GM18502 (cell line): Measurements from ENCODE around the gene TSACC.

Experiments
- ATAC-seq: cut with Tn5 transposase; IDR thresholded peaks from one replicate; pipeline ENCODE4 v1.9.1; 2021; ENCODE audit warnings: mild to moderate bottlenecking; ENCODE audit not compliant: unreplicated experiment, poor library complexity

TSACC gene

GRCh38 chr1:156390469-156391365 is 52.4 kb downstream of the TSACC start:
- no peak for ATAC-seq

DNA sequence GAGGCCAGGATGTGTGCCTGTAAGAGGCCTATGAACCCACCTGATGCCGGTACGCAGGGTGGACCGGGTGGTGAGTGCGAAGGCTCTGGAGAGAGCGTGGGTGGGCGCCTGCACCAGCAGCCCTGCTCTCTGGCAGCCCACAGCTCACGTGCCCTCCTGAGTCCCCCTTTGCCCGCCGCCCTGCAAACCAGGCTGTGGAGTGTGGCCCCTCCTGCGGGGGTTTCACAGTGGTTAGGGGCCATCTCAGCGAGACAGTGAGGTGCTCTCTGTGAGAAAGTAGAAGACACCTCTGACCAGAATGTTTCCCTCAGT is 53.0 kb downstream of the TSACC start:
- no peak for ATAC-seq

- no peak for ATAC-seq
Measured at GRCh38 chr1:156391701-156392100, 53.4 kb downstream of the TSACC start.

GRCh38 chr1:156392452-156392853 is 54.1 kb downstream of the TSACC start:
- ATAC-seq: no peak

DNA sequence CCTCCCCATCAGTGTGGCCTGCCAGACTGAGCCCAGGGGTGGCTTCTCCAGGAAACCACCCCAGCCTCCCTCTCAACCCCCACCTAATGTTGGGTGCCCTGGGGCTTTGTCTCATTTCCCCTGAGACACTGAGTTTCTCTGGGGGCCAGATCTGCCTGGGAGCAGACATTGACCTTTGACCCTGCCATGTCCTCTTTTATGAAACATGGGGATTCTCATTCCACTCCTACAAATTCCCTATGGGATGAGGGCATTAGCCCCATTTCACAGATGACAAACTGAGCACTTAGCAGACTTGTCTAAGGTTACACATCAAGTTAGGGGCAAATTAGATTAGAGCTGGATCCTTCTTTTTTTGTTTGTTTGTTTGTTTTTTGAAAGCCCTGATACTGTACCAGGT is 54.8 kb downstream of the TSACC start:
- no peak for ATAC-seq

DNA sequence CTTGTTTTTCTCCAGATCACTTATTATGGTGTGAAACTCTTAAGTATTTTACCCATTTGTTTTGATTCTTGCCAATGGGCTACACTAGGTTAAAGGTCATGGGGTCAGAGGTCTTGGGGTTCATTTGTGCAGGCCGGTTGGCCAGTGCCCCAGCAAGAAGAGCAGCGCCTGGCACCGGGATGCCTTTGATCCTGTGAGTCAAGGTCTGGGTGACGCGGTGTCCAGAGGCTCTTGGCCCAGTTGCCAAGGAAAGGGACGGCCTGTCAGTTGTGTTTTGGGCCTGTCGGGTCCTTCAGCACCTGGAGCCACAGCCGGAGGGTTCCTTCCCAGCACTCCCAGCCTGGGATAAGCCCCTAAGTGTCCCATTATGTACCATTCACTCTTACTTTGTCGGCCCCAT is 55.8 kb downstream of the TSACC start:
- no peak for ATAC-seq

GRCh38 chr1:156394835-156395461 is 56.6 kb downstream of the TSACC start:
- no peak for ATAC-seq
